DND-41 (cell line): ENCODE data around the gene PDXK.

Experiments used
- ATAC-seq: fragments of 200-7000 bp; cut with Tn5 transposase; 3 replicates; pipeline ENCODE4 v1.9.1; 2021; ENCODE audit warnings: low read depth; ENCODE audit not compliant: insufficient read depth
- DNase-seq: peaks from one replicate; pipeline ENCODE4 v3.0.0-alpha.2; 2020
- H2AFZ ChIP-seq: 2 replicates; pipeline ENCODE4 v1.6.0; 2012; ENCODE audit warnings: low read depth, low read length
- H3K27ac ChIP-seq: 2 replicates; pipeline ENCODE4 v1.5.1; 2012; ENCODE audit warnings: low read length, inconsistent platforms
- H3K27me3 ChIP-seq: fragments of 200-600 bp; sonication (generic); 2 replicates; pipeline ENCODE4 v1.6.0; 2012; ENCODE audit warnings: low read length, mild to moderate bottlenecking, inconsistent platforms; ENCODE audit not compliant: insufficient read depth, poor library complexity
- H3K36me3 ChIP-seq: 2 replicates; pipeline ENCODE4 v1.5.1; 2012; ENCODE audit warnings: low read length, inconsistent platforms; ENCODE audit not compliant: insufficient read depth
- H3K4me1 ChIP-seq: 2 replicates; pipeline ENCODE4 v1.5.1; 2012; ENCODE audit warnings: mild to moderate bottlenecking, low read length; ENCODE audit not compliant: insufficient read depth
- H3K4me2 ChIP-seq: 2 replicates; pipeline ENCODE4 v1.6.0; 2012; ENCODE audit warnings: mild to moderate bottlenecking, moderate library complexity, low read length, inconsistent platforms; ENCODE audit not compliant: insufficient read depth
- H3K4me3 ChIP-seq, 2 experiments: fragments of 200-600 bp in 1 of 2; shearing (Covaris generic) in 1 of 2; 2 replicates each; pipeline ENCODE4 v1.5.1; 2012 to 2016; ENCODE audit warnings: inconsistent platforms in 2 of 2, low read length in 2 of 2, mild to moderate bottlenecking in 2 of 2, low read depth in 1 of 2, moderate library complexity in 1 of 2
- H3K79me2 ChIP-seq: 2 replicates; pipeline ENCODE4 v1.6.0; 2012; ENCODE audit warnings: low read length, inconsistent platforms; ENCODE audit not compliant: insufficient read depth
- H3K9ac ChIP-seq: 2 replicates; pipeline ENCODE4 v1.6.0; 2012; ENCODE audit warnings: low read depth, mild to moderate bottlenecking, inconsistent platforms, low read length, moderate library complexity
- H3K9me3 ChIP-seq: 2 replicates; pipeline ENCODE4 v1.5.1; 2012; ENCODE audit warnings: low read length, moderate library complexity, mild to moderate bottlenecking, inconsistent platforms; ENCODE audit not compliant: insufficient read depth, severe bottlenecking
- H4K20me1 ChIP-seq: 2 replicates; pipeline ENCODE4 v1.6.0; 2012; ENCODE audit warnings: low read length; ENCODE audit not compliant: insufficient read depth
- EZH2 ChIP-seq: IDR thresholded peaks from 3 replicates; pipeline ENCODE4 v1.6.1; 2012; ENCODE audit warnings: borderline replicate concordance, low read depth, mild to moderate bottlenecking, moderate library complexity, low read length, inconsistent platforms; ENCODE audit not compliant: severe bottlenecking
- TF ChIP-seq, protein P1 (sequence below): IDR thresholded peaks from 2 replicates; pipeline ENCODE4 v1.5.1; 2012; ENCODE audit warnings: borderline replicate concordance, low read length, moderate library complexity, mild to moderate bottlenecking; ENCODE audit not compliant: poor library complexity, severe bottlenecking; ENCODE audit errors: extremely low read depth

Gene PDXK

DNA sequence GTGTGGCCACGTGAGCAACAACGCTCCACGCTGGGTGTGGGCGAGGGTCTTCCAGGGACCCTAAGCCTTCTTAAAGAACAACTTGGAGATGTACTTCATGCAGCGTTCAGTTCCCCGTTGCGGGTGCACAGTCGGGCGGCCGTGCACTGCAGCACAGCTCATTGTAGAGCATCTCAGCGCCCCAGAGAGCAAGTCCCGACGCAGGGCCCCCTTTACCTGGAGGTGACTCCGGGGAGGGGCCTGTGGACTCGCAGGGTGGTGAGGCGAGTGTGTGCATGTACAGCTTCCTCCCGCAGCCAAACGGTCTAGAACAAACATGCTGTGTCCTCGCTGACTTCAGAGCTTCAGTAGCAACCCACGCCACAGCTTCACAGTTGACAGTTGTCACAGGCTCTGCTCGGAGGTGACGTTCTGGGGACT lies 89.9 kb downstream of the PDXK start:
- no peaks in the 10 kb centered on the region for H3K79me2 ChIP-seq
- H3K27ac ChIP-seq: no peak overlapping the region
- ATAC-seq (no peak), DNase-seq (no peak)
- no peak overlapping the region for H3K4me3 ChIP-seq
- H2AFZ ChIP-seq: no peak overlapping the region
- peaks cover 22% of the 10 kb centered on the region for H4K20me1 ChIP-seq
- no peaks in the 10 kb centered on the region for H3K27me3 ChIP-seq
- H3K4me1 ChIP-seq: no peaks in the 10 kb centered on the region
- no peak overlapping the region for H3K9ac ChIP-seq
- H3K4me2 ChIP-seq: no peak overlapping the region
- no peaks in the 10 kb centered on the region for H3K9me3 ChIP-seq
- TF ChIP-seq, protein P1, sequence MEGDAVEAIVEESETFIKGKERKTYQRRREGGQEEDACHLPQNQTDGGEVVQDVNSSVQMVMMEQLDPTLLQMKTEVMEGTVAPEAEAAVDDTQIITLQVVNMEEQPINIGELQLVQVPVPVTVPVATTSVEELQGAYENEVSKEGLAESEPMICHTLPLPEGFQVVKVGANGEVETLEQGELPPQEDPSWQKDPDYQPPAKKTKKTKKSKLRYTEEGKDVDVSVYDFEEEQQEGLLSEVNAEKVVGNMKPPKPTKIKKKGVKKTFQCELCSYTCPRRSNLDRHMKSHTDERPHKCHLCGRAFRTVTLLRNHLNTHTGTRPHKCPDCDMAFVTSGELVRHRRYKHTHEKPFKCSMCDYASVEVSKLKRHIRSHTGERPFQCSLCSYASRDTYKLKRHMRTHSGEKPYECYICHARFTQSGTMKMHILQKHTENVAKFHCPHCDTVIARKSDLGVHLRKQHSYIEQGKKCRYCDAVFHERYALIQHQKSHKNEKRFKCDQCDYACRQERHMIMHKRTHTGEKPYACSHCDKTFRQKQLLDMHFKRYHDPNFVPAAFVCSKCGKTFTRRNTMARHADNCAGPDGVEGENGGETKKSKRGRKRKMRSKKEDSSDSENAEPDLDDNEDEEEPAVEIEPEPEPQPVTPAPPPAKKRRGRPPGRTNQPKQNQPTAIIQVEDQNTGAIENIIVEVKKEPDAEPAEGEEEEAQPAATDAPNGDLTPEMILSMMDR: no peak
- no peak for TF ChIP-seq EZH2
- peaks cover 16% of the 10 kb centered on the region for H3K36me3 ChIP-seq

DNA sequence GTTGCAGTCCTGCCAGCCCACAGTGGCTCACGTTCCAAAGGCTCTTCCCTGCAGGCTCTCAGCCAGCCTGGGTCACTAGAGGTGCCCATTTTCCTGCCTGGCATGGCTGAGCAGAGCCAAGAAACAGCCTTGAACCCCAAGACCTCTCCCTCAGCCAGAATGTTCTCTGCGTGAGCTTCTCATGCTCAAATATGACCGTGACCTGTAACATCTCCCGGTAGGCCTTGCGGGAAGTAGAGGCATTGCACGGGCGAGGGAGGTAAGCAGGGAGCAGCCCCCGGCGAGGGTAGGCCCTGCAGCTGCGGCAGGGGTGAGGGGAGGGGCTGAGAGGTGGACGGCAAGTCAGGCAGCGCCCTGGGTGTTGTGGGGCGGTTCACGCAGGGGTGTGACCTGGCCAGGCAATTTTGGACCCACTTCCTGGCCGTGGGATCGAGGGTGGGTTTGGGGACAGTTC lies 90.4 kb downstream of the PDXK start:
- Histone ChIP-seq H3K27me3 (no peaks in the 10 kb centered on the region), H2AFZ (no peak overlapping the region), H3K4me2 (no peak overlapping the region), H3K4me3 (no peak overlapping the region), H3K79me2 (no peaks in the 10 kb centered on the region), H3K27ac (no peak overlapping the region), H3K9ac (no peak overlapping the region), H3K36me3 (peaks cover 10% of the 10 kb centered on the region), H4K20me1 (peaks cover 22% of the 10 kb centered on the region), H3K9me3 (no peaks in the 10 kb centered on the region), H3K4me1 (no peaks in the 10 kb centered on the region)
- TF ChIP-seq, protein P1: no peak
- no peak for TF ChIP-seq EZH2
- no peak for ATAC-seq
- DNase-seq: no peak

DNA sequence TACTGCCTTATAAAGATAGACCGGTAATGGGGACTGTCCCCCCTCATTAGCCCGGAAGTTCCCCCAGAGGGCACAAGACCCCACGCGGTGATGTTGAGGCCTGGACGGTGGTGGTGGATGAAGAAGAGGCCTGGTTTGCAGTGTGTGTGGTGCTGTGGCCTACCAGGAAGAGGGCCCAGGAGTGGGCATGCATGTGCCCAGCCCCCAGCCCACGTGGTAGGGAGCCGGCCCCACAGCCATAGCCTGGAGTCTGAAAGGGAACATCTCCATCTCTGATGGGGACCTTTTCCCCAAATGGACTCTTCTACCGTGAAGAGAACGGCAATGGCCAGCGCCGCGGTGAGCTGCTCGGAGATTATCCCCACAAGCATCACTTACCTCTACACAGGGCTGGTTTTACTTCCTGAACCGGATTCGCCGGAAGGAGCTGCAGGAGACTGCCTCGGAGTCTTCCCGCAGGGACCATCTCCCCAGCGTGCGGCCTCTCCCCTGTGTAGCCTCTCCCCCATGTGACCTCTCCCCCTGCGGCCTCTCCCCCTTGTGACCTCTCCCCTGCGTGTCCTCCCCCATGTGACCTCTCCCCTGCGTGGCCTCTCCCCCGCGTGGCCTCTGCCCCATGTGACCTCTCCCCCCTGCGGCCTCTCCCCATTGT lies 91.0 kb downstream of the PDXK start:
- Histone ChIP-seq H3K79me2 (no peaks in the 10 kb centered on the region), H3K27me3 (no peaks in the 10 kb centered on the region), H2AFZ (no peak overlapping the region), H3K36me3 (peaks cover 10% of the 10 kb centered on the region), H3K4me2 (no peak overlapping the region), H3K9me3 (no peaks in the 10 kb centered on the region), H3K4me1 (no peaks in the 10 kb centered on the region), H3K4me3 (no peak overlapping the region), H3K27ac (no peak overlapping the region), H4K20me1 (peaks cover 22% of the 10 kb centered on the region), H3K9ac (no peak overlapping the region)
- TF ChIP-seq, protein P1: no peak
- TF ChIP-seq EZH2: no peak
- DNase-seq (no peak), ATAC-seq (no peak)
